A549 (cell line): ENCODE measurements around the gene TBCE. TPM values are rescaled to one million over a fixed set of nuclear protein-coding genes. Genes with fewer than 3 reads are reported as not detected.

Source experiments
- ATAC-seq, 2 experiments: fragments of 200-7000 bp in 1 of 2; fragments of >200 bp in 1 of 2; cut with Nextera tagmentation in 1 of 2; cut with Tn5 transposase in 1 of 2; 3 replicates each; pipeline versions ENCODE4 v1.8.0 to v1.9.1; 2018 to 2020; ENCODE audit warnings: mild to moderate bottlenecking in 1 of 2, moderate library complexity in 1 of 2
- CTCF ChIA-PET: fragments of 300-600 bp; sonication (Branson Sonifier 250); formaldehyde crosslinking; extraction: SDS; loops from one replicate; lab custom pipeline; 2021; ENCODE audit warnings: antibody characterized with exemption, inconsistent platforms; lab: Yijun Ruan, JAX
- POLR2A ChIA-PET: fragments of 350-600 bp; formaldehyde crosslinking; extraction: SDS; loops from one replicate; lab custom pipeline; 2021; ENCODE audit warnings: antibody characterized with exemption, inconsistent platforms; lab: Yijun Ruan, JAX
- DNase-seq, 2 experiments: peaks; one replicate each; pipeline versions ENCODE4 v3.0.0 to v3.0.0-alpha.2; 2011 to 2016; ENCODE audit warnings: low read depth in 1 of 2, low spot score in 1 of 2
- FAIRE-seq: peaks from 2 replicates; lab custom pipeline; 2011; peaks lifted over from hg19 to GRCh38; lab: Jason Lieb, UNC
- H3K27ac ChIP-seq, 2 experiments: fragments of >200 bp; sonication (Bioruptor Twin); formaldehyde crosslinking; 3 replicates each; pipeline ENCODE4 v1.5.1; 2016 to 2017
- H3K4me1 ChIP-seq: fragments of >200 bp; sonication (Bioruptor Twin); formaldehyde crosslinking; 3 replicates; pipeline ENCODE4 v1.6.1; 2016
- H3K4me2 ChIP-seq: fragments of >200 bp; sonication (Bioruptor Twin); formaldehyde crosslinking; 3 replicates; pipeline ENCODE4 v1.6.1; 2016
- H3K4me3 ChIP-seq: fragments of >200 bp; sonication (Bioruptor Twin); formaldehyde crosslinking; 3 replicates; pipeline ENCODE4 v1.5.1; 2016
- H3K9me3 ChIP-seq: fragments of >200 bp; sonication (Bioruptor Twin); formaldehyde crosslinking; 3 replicates; pipeline ENCODE4 v1.6.1; 2016
- BCL3 ChIP-seq: fragments of >200 bp; sonication (Bioruptor Twin); formaldehyde crosslinking; IDR thresholded peaks from 3 replicates; pipeline ENCODE4 v1.6.1; 2016
- BHLHE40 ChIP-seq: IDR thresholded peaks from 2 replicates; pipeline ENCODE4 v1.6.1; 2012; ENCODE audit warnings: low read depth, low read length, inconsistent platforms
- CEBPB ChIP-seq, 2 experiments: fragments of >200 bp in 1 of 2; sonication (Bioruptor Twin) in 1 of 2; formaldehyde crosslinking in 1 of 2; IDR thresholded peaks; 2 replicates each; pipeline ENCODE4 v1.6.1; 2012 to 2016
- CHD4 ChIP-seq: fragments of 200-600 bp; sonication (generic); IDR thresholded peaks from 2 replicates; pipeline ENCODE4 v1.6.1; 2016; ENCODE audit warnings: antibody characterized with exemption, mild to moderate bottlenecking, borderline replicate concordance
- E2F6 ChIP-seq: IDR thresholded peaks from 2 replicates; pipeline ENCODE4 v1.6.1; 2012; ENCODE audit warnings: low read depth, borderline replicate concordance
- EHF ChIP-seq: fragments of 250-450 bp; sonication (Bioruptor Pico); IDR thresholded peaks from 2 replicates; pipeline ENCODE4 v1.5.0; 2020; ENCODE audit warnings: mild to moderate bottlenecking
- EHMT2 ChIP-seq: fragments of 200-600 bp; sonication (generic); IDR thresholded peaks from 2 replicates; pipeline ENCODE4 v1.6.1; 2016; ENCODE audit warnings: antibody characterized with exemption, low read depth, mild to moderate bottlenecking, moderate library complexity
- ESRRA ChIP-seq: fragments of 150-350 bp; IDR thresholded peaks from 2 replicates; pipeline ENCODE4 v1.6.1; 2014; ENCODE audit warnings: mild to moderate bottlenecking, low read length, borderline replicate concordance
- FOSB ChIP-seq: fragments of 250-450 bp; sonication (Bioruptor Pico); IDR thresholded peaks from 2 replicates; pipeline ENCODE4 v1.5.0; 2020; ENCODE audit warnings: mild to moderate bottlenecking, moderate library complexity
- FOXS1 ChIP-seq: fragments of 250-450 bp; sonication (Bioruptor Pico); IDR thresholded peaks from 2 replicates; pipeline ENCODE4 v1.5.0; 2020; ENCODE audit warnings: mild to moderate bottlenecking, moderate library complexity
- HDAC2 ChIP-seq: fragments of 200-600 bp; sonication (generic); IDR thresholded peaks from 2 replicates; pipeline ENCODE4 v1.6.1; 2016
- HOXA7 ChIP-seq: fragments of 250-450 bp; sonication (Bioruptor Pico); IDR thresholded peaks from 2 replicates; pipeline ENCODE4 v1.5.0; 2020; ENCODE audit warnings: mild to moderate bottlenecking, moderate library complexity
- HOXB13 ChIP-seq: fragments of 250-450 bp; sonication (Bioruptor Pico); IDR thresholded peaks from 2 replicates; pipeline ENCODE4 v1.5.0; 2020; ENCODE audit warnings: low read depth, mild to moderate bottlenecking, moderate library complexity
- HOXB5 ChIP-seq: fragments of 250-450 bp; sonication (Bioruptor Pico); IDR thresholded peaks from 2 replicates; pipeline ENCODE4 v1.5.0; 2020; ENCODE audit warnings: mild to moderate bottlenecking, moderate library complexity
- KDM1A ChIP-seq: fragments of 200-600 bp; sonication (generic); IDR thresholded peaks from 2 replicates; pipeline ENCODE4 v1.6.1; 2016; ENCODE audit warnings: low read depth, mild to moderate bottlenecking
- MAFK ChIP-seq: fragments of 450-650 bp; IDR thresholded peaks from 2 replicates; pipeline ENCODE4 v1.6.1; 2014; ENCODE audit not compliant: partially characterized antibody
- MAX ChIP-seq: IDR thresholded peaks from 2 replicates; pipeline ENCODE4 v1.6.1; 2012
- MAZ ChIP-seq: fragments of 150-350 bp; IDR thresholded peaks from 2 replicates; pipeline ENCODE4 v1.6.1; 2014; ENCODE audit warnings: antibody characterized with exemption, low read depth, low read length, borderline replicate concordance
- NPAS2 ChIP-seq: fragments of 250-450 bp; sonication (Bioruptor Pico); IDR thresholded peaks from 2 replicates; pipeline ENCODE4 v1.8.0; 2022; ENCODE audit warnings: mild to moderate bottlenecking, moderate library complexity, borderline replicate concordance
- RAD21 ChIP-seq, 2 experiments: fragments of >200 bp in 1 of 2; sonication (Bioruptor Twin) in 1 of 2; formaldehyde crosslinking in 1 of 2; IDR thresholded peaks in 1 of 2; conservative IDR thresholded peaks in 1 of 2; 2 replicates in 1 of 2; 3 replicates in 1 of 2; pipeline ENCODE4 v1.6.1; 2012 to 2018; ENCODE audit warnings: inconsistent platforms in 1 of 2
- REST ChIP-seq: fragments of 200-600 bp; sonication (generic); IDR thresholded peaks from 2 replicates; pipeline ENCODE4 v1.6.1; 2016; ENCODE audit warnings: antibody characterized with exemption, mild to moderate bottlenecking, moderate library complexity
- SREBF2 ChIP-seq: fragments of 450-650 bp; IDR thresholded peaks from 2 replicates; pipeline ENCODE4 v1.6.1; 2014; ENCODE audit warnings: mild to moderate bottlenecking, moderate library complexity
- TP53 ChIP-seq: fragments of 250-450 bp; sonication (Bioruptor Pico); IDR thresholded peaks from 2 replicates; pipeline ENCODE4 v1.5.0; 2021; ENCODE audit warnings: mild to moderate bottlenecking, moderate library complexity
- USF2 ChIP-seq: fragments of 450-650 bp; IDR thresholded peaks from 2 replicates; pipeline ENCODE4 v1.6.1; 2014; ENCODE audit warnings: antibody characterized with exemption
- ZFP36 ChIP-seq: fragments of 450-650 bp; IDR thresholded peaks from 2 replicates; pipeline ENCODE4 v1.6.1; 2014; ENCODE audit warnings: borderline replicate concordance; ENCODE audit not compliant: partially characterized antibody
- ZSCAN20 ChIP-seq: fragments of 250-450 bp; sonication (Bioruptor Pico); IDR thresholded peaks from 2 replicates; pipeline ENCODE4 v1.8.0; 2022; ENCODE audit warnings: mild to moderate bottlenecking, moderate library complexity
- WGBS: methylation state at CpG from one replicate; pipeline ENCODE4 v1.1.6; 2017; ENCODE audit errors: missing lambda C conversion rate; 5-methylcytosine and 5-hydroxymethylcytosine counted together
- polyA plus RNA-seq, 4 experiments: library from polyadenylated mRNA; depleted of rRNA in 3 of 4; stranded (reverse); fragments of >200 nt; fragmentation: RNase III in 1 of 4; extraction: RNeasy Plus Mini Kit Qiagen cat#74134 plus additional on column Dnase treatment in 1 of 4; gene quantifications; 2 replicates in 3 of 4; 3 replicates in 1 of 4; pipeline ENCODE4 v1.2.3, GENCODE V29; 2011 to 2017

TBCE gene
- polyA plus RNA-seq, 2 of the 4 experiments (the other 2 are of a cell fraction), result 45.1 to 65.2 TPM

GRCh38 chr1:235342471-235342870 is 24.8 kb upstream of the TBCE start:
- 89% methylated on average over 3 of the region's 3 CpGs for WGBS
- FAIRE-seq (no peak), DNase-seq (no peak)
- Histone ChIP-seq H3K4me3 (no peak overlapping the region), H3K4me2 (no peak overlapping the region), H3K4me1 (no peaks in the 10 kb centered on the region)
- CTCF ChIA-PET, result interaction anchor here (0.6 to 1.4 kb wide), 3 partner anchors 35 to 75 kb away, joined by 3 to 4 read pairs (median 4); no protein-coding TSS in a partner anchor
- TF ChIP-seq MAFK (no peak), RAD21 (conservative IDR thresholded peaks at IDR 0.05 in 1 of 2, IDR thresholded peaks at IDR 0.05 in 1 of 2) (no peak), HOXA7 (CRISPR knock-in tag) (no peak), MAX (no peak), BHLHE40 (no peak), EHMT2 (no peak), SREBF2 (no peak), NPAS2 (no peak), HOXB13 (CRISPR knock-in tag) (no peak), REST (no peak), FOSB (CRISPR knock-in tag) (no peak), HDAC2 (no peak), HOXB5 (CRISPR knock-in tag) (no peak), BCL3 (no peak), E2F6 (no peak)
- TF ChIP-seq, all 56 proteins: peak for 0
- POLR2A ChIA-PET, result interaction anchor here (0.9 kb wide), 1 partner anchor 14 kb away, joined by 4 read pairs; the partner anchor contains the start of genes ARID4B and GGPS1
- no peak overlapping the region for H3K27ac ChIP-seq
- H3K9me3 ChIP-seq, result no peaks in the 10 kb centered on the region
- ATAC-seq, result no peak

GRCh38 chr1:235343726-235344125 is 23.5 kb upstream of the TBCE start:
- Histone ChIP-seq H3K4me3 (no peak overlapping the region), H3K4me1 (peaks cover 6% of the 10 kb centered on the region; the same call in 1 of the 3 replicates), H3K9me3 (no peaks in the 10 kb centered on the region), H3K4me2 (no peak overlapping the region), H3K27ac (no peak overlapping the region)
- ChIA-PET POLR2A (interaction anchor here (0.8 kb wide), 1 partner anchor 15 kb away, joined by 3 read pairs; the partner anchor contains the start of gene GGPS1), CTCF (no interaction called here)
- WGBS, result 93% methylated on average over 5 of the region's 5 CpGs
- no peak for TF ChIP-seq ESRRA
- no peak for TF ChIP-seq MAX
- TF ChIP-seq KDM1A, result no peak
- TF ChIP-seq FOSB (CRISPR knock-in tag), result no peak
- no peak for TF ChIP-seq ZSCAN20 (CRISPR knock-in tag)
- TF ChIP-seq CHD4, result no peak
- no peak for TF ChIP-seq EHF (CRISPR knock-in tag)
- no peak for TF ChIP-seq CEBPB (IDR thresholded peaks at IDR 0.05)
- no peak for TF ChIP-seq TP53
- no peak for TF ChIP-seq MAFK
- no peak for TF ChIP-seq MAZ
- TF ChIP-seq FOXS1, result no peak
- no peak for TF ChIP-seq USF2
- no peak for TF ChIP-seq ZFP36
- no peak for DNase-seq
- no peak for FAIRE-seq
- ATAC-seq, result no peak
